Stimulated activated CD8-positive, alpha-beta memory T cell treated with anti-CD3 and anti-CD28 coated beads, Interleukin-4, amount 100 ng/mL, for 1 hour (primary cell): ENCODE results near the gene CCR9.

ENCODE experiments used
- DNase-seq, 2 donors: peaks; one replicate each; pipeline ENCODE4 v3.0.0-alpha.2; 2020; ENCODE audit warnings: low read depth in 2 of 2, low spot score in 1 of 2

Gene CCR9

DNA sequence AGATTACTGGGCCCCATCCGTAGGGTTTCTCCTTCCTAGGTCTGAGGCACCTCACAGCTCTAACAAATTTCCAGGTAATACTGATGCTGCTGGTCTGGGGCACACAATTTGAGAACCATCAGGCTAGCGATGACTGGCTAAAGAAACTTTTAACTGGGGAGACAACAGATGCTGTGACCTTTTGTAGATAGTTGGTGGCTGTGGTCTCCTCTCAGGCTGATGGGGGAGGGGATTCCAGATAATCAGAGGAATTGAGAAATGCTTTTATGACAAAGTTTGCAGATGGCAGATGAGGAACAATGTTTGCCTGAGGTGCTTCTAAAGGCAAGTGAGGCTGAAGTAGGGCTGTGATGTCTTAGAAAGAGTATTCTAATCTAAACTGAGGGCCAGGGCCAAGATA is 13.8 kb upstream of the CCR9 start:
- no peak for DNase-seq

DNA sequence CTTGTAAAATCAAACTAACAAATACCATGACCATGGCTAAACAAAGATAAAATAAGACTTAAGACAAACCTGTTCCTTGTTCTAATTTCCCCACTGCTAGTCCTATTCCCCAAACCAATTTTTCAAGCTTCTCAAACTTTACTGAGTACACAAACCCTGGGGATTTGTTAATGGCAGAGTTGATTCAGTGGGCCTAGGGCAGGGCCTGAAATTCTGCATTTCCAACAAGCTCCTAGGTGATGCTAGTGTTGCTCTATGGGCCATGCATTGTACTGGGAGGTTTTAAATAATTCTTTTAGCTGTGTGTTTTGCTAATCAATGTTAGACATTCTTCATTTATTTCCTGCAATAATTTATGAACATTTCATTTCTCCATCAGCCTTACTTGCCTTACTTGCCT is 13.3 kb upstream of the CCR9 start:
- no peak for DNase-seq

DNA sequence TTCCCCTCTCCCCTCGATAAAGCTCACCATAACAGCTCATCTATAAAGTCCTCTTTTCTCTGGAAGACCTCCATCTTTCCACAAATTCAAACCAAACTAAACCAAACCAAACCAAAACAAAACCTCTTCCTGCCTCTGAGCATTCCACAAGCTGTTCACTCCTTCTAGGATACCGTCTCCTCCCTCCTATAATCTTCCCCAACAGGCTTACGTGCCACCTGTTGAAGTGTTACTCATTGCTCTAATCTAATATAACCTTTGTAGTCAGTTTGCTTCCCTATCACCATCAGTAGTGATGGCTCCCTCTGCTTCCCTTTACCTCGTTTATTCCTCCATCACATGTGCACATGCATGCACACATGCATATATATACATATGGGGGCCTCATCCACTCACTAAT is 12.7 kb upstream of the CCR9 start:
- DNase-seq = no peak

DNA sequence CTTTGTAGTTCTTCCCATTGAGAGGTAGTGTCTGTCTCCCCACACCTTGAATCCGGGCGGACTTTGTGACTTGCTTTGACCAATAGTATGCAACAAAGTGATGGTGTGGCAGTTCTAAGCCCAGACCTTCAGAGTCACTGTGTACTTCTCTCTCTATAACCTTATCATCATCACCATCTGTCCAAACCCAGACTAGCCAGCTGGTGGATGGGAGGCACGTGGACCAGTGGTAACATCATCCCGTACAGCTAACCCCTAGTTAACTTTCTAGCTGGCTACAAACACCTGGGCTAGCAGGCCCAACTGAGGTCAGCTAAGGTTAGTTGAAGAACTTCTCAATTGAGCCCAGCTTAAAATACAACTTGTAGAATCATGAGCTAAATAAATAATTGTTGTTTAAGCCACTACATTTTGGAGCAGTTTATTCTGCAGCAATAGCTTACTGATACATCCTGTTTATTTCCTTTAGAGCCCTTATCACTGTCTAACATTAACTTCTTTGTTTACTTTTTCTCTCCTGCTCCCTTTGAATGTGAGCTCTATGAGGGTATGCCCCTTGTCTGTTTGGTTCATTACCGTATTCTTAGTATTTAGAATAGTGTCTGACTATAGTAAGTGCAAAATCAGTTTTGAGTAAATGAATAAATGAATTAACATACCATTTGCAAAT is 11.5 kb upstream of the CCR9 start:
- no peak for DNase-seq

DNA sequence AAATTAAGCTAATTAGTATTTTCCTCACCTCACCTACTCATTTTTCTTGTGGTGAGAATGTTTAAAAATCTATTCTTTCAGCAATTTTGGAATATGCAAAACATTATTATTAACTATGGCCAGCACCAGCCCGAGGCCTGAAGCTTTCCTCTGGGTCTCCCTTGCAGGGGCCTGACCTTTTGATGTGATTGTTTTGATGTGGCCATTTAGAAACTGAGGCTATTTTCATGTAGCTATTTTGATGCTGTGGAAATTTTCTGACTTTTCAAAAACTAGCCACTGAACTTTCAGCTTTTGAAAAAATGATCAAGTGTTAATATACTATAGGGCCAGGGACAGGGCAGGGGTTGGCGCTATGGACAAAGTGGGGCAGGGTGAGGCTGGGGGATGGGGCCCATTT is 8.2 kb upstream of the CCR9 start:
- no peak for DNase-seq

DNA sequence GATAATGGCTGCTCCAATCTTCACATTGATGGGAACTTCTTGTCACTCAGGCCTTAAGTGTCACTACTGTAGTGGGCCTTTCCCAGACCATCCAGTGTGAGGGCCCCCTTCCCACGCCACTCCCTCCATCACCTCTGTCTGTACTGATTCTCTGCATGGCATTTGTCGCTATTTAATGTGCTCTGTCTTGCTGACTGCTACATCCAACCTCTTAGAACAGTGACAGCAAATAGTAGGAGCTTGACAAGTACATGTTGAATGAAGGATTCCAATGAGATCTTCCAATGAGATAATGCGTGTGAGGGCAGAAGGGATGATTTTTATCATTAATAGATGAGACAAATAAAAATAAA is 5.6 kb upstream of the CCR9 start:
- DNase-seq = no peak

DNA sequence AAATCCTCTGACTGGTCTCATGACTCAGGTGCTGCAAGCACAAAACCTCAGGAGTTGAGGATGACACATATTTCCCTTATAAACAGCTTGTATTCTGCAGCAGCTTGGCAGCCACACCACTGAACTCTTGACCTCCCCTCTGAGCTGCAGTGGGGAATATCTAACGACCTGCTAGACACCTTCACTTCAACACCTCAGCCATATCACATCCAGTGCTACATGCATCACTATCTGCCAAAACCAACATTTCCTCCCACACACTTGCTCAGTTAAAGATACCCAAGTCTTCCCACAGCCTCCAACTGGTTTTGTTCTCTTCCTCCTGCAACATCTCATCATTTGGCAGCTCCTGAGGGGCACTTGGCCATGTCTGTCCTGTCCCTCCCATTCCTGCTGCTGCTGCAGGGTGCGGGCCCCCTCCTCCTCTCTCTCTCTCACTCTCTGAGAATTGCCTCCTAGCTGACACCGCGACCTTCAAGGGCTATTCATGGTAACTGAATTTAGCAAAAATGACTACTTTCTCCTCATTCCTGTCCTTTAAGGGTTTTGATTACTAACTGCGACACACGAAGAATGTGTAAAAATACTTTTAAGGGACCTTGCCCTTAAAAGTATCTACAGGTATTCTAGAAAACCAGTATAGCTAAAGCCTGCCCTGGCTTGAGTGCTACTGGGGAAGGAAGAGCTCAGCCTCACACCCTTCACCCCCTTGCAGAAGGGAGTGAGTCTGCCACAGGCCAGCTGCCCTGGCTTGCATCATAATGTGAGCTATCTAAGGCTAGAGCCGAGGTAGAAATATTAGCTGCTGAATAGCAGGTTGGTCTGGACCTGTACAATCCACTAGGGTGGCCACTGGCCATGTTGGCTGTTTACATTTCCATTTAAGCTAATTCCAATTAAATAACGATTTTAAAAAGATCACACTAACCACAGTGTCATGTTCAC is 5.0 kb upstream of the CCR9 start:
- DNase-seq = peak; percentile 10 to 17

DNA sequence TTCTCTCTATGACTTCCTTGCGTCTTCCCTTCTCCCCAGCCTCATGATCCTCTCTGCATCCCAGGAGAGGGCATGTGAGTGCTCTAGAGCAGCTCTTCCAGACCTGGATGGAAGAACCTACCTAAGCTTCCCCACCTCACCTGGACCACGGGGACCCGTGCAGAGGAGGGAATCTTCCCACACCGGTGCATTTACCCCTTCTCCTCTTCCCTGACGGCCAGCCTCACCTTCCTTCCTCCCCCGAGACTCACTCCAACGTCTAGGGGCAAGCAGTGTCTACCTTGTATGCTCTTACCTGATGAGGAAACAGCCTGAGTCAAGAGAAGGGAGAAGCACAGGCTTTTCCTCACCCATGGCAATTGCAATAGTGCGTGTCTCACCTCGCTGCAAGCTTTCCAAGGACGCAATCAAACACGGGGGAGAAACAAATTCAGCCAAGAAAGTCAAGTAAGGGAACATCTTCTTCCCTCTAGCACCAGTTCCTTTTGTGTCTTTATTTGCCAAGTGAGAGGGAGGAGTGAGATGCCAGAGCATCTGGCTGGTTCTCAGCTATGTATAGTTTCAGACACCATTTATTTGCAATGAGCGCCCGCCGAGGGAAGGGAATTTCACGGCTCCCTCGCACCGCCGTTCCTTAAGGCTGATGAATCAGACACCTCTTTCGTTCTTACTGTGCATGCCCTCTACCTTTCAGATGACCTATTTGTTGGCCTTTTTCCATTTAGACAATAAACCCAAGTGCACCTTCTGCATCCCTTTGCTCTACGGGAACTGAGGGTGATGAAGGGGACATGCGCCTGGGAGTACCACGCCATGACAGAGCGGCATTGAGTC is 1.8 kb upstream of the CCR9 start:
- DNase-seq = no peak

DNA sequence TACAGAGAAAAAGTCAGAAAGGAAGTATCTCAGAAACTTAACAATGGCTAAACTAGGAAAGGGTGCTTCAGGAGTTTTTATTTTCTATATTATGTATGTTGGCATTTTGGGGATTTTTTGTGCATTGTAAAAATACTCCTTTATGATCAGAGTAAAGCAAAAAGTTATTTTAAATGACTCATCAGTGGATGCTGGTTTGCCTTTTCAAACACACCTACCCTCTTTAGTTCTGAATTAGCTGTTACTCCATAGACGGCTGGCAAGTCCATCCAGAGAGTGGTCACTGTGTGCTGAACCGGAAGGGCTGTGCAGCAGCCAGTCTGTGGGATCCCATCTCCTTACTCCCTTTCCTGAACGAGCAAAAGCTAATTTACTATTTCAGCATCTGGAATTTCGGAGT is 942 bp downstream of the CCR9 start:
- DNase-seq = no peak

DNA sequence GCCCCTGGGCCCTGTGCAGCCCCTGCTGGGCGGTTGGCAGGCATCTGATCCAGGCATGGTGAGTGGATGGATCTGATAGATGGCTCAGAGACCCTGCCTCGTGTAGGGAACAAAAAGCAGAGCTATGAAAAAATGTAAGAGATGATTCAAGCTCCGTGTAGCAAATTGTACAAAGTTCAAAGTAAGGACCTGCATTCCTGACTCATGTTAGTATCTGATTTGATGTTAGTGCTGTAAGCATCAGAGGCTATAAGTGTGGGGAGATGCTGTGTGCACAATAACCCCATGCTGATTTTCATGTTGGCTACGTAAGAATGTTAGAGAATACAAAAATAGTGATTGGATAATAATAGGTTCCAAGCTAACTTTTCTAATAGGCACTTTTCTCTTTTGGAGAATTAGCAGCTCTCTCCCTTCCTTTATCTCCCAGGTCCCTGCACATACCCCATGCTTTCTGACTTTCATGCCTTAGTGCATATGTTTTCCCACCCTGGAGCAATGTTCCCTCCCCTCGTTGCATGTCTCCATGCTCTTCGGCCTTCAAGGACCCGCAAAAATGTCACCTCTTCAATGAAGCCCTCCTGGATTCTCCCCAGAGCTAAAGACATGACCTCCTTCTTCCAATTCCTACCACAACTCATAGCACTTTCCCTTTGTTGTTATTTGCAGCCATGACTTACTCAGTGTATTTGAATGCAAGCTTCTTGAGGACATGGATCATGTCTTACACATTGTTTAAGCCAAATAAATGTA is 1.6 kb downstream of the CCR9 start:
- no peak for DNase-seq

DNA sequence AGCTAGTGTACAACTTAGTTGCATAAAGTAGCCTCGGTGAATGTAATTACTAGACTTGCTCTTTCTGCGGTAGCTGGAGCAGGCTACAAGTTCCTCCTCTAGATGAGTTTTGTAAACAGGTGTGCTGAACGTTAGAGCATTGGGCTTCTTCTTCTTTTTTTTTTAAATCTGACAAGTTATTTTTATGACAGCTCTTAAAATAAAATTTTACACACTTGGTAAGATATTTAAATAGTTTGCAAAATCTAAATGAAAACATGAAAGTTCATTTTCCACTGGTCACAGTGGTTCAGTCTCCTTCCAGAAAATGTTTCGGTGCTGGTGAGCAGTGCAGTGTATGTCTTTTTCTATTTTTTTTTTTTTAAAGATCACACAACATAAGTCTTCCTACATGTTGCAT is 3.0 kb downstream of the CCR9 start:
- DNase-seq = no peak

DNA sequence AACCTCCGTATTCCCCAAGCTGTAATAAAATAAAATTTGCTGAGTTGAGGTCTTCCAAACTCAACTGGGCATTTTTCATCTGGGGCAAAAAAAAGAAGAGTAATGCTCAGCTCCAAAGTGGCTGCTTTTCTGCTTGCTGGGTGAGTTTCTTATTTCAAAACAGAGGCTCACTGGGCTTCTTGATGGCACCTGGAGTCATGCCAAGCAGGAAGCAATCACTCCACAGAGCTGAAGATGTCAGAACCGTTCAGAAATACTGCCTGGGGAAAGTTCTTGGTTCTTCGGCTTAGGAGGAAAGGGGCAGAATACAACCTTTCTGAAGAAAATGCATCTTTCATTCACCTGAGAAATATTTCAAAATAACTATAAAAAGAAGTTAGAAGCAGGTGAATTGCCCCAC is 4.1 kb downstream of the CCR9 start:
- DNase-seq = no peak

DNA sequence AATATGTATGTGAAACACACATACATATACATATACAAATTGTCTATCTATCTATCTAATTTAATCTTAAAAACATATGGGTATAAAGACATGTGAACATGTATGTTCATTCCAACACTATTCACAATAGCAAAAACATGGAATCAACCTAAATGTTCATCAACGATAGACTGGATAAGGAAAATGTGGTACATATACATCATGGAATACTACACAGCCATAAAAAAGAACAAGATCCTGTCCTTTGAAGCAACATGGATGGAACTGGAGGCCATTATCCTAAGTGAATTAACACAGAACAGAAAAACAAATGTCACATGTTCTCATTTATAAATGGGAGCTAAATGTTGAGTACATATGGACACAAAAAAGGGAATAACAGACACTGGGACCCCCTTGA is 5.8 kb downstream of the CCR9 start:
- no peak for DNase-seq

DNA sequence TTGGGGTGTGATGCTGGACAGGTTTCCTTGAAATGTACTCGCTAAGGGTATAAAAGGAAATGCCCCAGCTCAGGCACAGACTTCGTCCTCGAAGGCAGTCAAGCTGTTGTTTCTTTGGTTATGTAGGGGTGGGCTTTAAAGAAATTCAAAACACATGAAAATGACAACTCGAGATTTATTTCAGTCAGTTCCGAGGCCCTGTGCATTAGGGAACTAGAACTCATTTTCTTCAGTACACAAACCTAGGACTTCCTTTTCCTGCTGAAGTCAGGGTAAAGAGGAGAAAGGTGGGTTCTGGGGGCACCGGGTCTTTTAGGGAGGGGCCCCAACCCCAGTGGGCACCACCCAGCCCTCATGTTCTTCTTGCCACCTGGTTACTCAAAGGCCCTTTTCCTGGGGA is 7.7 kb downstream of the CCR9 start:
- no peak for DNase-seq

DNA sequence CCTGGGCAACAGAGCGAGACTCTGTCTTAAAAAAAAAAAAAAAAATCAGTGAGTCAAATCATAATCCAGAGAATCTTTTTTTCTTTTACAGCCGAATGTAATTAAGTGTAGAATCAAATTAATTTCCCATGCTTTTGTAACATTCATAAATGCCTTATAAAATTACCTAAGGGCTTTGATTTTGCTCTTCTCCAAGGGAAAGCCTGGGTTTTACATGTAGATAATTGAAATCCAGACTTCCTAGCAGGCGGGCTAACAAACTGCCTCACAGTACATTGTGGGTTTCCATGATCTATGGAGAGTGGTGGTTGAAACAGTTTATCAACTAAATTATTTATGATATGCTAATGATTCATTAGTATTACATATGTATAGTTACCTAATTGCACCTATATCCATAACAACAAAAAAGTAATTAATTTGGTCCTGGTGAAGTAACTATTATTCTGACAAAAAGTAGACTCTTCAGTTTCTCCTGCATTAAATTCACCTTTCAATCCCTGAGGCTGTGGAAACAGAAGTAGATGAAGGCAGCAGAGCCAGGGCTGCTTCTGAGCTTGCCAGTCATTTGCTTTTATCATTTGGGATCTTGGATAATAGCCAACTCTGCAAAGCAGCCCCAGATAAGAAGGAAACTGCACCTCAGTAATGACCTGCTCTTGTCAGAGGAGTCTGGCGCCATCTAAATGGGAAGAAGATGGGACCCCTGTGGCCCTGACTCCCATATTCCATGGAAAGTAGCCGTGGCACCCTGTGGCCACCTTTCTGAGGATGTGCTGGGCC is 9.5 kb downstream of the CCR9 start:
- no peak for DNase-seq

DNA sequence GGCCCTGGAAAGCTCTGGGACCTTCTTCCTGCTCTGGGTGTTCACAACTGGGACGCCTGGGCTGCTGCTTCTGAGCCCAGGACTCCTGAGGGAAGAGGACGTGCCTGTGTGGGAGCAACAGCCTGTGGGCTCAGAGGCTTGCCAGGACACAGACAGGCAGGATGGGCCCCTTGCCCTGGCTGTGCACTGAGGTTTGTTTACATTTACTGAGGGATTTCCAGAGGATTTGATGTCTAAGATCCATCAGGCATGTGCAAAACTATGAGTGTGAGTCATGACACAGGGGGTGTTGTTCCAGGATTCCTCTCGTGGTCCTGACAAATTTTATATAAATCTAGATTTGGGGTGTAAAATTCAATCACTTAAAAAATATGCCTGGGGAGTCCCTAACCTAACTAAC is 10.6 kb downstream of the CCR9 start:
- no peak for DNase-seq

DNA sequence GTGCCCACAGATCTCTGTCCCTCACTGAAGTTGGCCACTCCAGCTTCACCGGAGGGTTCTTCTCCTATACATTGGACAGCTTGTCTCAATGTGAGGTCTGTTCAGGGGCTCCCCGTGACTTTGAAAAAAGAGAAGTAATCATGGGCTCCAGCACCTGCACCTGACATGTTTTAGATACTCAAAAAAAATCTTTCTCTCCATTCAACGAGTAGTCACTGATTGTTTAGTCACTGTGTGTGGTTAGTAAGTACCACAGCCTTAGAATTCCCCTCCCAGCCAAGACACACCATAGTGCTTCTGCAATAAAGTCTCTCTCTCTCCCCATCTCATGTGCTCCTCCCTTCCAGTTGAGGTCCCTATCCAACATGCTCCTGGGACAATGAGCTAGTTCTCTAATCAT is 18.6 kb downstream of the CCR9 start:
- DNase-seq = no peak

DNA sequence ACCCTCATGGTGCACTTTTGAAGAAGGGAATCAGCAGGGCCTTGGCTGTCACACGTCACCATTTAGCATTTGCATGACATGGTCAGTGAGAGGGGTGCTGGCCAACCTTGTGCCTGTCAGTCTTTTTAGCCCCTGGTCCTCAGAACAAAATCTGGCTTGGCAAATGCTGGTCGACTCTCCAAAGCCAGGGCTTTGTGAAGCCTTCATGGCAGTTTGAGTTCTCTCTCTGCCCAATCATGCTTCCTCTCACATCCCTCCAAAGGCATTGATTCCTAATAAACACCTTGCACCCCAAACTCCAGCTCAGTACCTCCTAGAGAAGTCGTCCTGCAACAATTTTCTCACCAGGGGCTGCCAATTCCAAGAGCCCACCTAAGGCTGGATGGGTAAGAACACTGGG is 19.4 kb downstream of the CCR9 start:
- no peak for DNase-seq

DNA sequence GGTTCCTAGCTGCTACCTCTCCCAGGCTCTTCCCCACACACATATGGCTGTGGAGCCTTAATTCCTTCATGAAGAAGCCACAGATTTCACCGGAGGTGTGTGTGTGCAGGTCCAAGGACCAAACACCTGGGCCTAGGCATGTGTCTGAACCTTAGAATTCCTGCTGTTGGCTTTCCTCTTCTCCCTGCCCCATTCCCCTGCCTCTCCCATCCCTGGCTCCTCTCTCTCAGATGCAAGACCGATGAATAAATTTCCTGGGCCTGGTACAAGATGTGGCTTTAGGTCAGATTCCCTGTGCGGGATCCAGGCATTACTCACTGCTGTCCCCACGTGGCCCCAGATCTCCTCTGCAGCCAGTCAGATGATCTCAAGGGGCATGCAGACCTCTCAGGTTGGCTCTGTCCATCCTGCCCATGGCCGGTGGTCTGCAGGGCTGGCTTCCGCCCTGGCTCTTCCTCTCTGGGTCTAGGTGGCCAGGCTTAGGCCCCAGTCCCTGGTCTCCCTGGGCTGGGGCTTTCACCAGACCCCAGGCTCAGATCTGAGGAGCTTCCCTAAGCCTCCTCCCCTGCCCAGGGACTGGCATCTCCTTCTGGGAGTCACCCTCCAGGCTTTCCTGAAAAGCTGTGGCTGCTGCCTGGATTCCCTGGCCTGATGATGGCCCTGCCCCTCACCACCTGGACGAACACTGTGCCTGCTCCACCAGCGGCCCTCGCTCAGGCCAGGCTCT is 20.5 kb downstream of the CCR9 start:
- no peak for DNase-seq
